Psoas muscle (tissue), 8 donors: ENCODE measurements around the gene TBRG1. TPM values are rescaled to one million over a fixed set of nuclear protein-coding genes. Genes with fewer than 3 reads are reported as not detected.

Experiments used
- ATAC-seq, 4 donors: fragments of 200-7000 bp; cut with Tn5 transposase; one replicate each; pipeline ENCODE4 v1.9.1; 2020; ENCODE audit warnings: moderate library complexity in 3 of 4, mild to moderate bottlenecking in 2 of 4
- DNase-seq, 2 donors: peaks; one replicate each; pipeline ENCODE4 v3.0.0-alpha.2; 2020
- H3K27ac ChIP-seq: fragments of 200-600 bp; one replicate; pipeline ENCODE4 v1.8.0; 2022
- H3K27me3 ChIP-seq, 3 donors: fragments of 200-600 bp in 1 of 3; one replicate each; pipeline versions ENCODE4 v1.6.1 to v1.8.0; 2013 to 2022; ENCODE audit warnings: low read length in 2 of 3, mild to moderate bottlenecking in 2 of 3, moderate library complexity in 1 of 3; ENCODE audit not compliant: insufficient read depth in 3 of 3
- H3K36me3 ChIP-seq, 2 donors: fragments of 200-600 bp in 1 of 2; one replicate each; pipeline versions ENCODE4 v1.6.1 to v1.8.0; 2013 to 2022; ENCODE audit warnings: low read depth in 1 of 2, mild to moderate bottlenecking in 1 of 2, moderate library complexity in 1 of 2; ENCODE audit not compliant: insufficient read depth in 1 of 2
- H3K4me1 ChIP-seq: fragments of 200-600 bp; one replicate; pipeline ENCODE4 v1.8.0; 2022
- H3K4me3 ChIP-seq: fragments of 200-600 bp; one replicate; pipeline ENCODE4 v1.8.0; 2022; ENCODE audit warnings: mild to moderate bottlenecking
- H3K9me3 ChIP-seq: fragments of 200-600 bp; one replicate; pipeline ENCODE4 v1.8.0; 2022
- WGBS, 3 donors: extraction: QIAGEN DNeasy Blood & Tissue Kit; methylation state at CpG; one replicate each; pipeline versions ENCODE4 v1.1.6 to v1.1.7; 2013; 5-methylcytosine and 5-hydroxymethylcytosine counted together
- intact Hi-C, 2 donors: fragments of 100-400 bp; cut with DNase I; formaldehyde crosslinking; loops; one replicate each; pipeline versions ENCODE4 v1.11.0 to v1.14.2; 2022
- polyA plus RNA-seq, 3 donors: library from polyadenylated mRNA; stranded (reverse); fragments of 200-250 nt; gene quantifications; one replicate each; pipeline ENCODE4 v1.2.3, GENCODE V29; 2013
- total RNA-seq, 4 donors: library from RNA; stranded (reverse); fragmentation: NEBNext Ultra II Directional in 2 of 4; extraction: Animal tissue kit (Norgen Biotek cat#: 25700) in 2 of 4; gene quantifications; one replicate each; pipeline versions ENCODE4 v1.2.1 to v1.2.4, GENCODE V29; 2021 to 2023
- TF ChIP-seq, protein P1 (sequence below): fragments of 200-600 bp; IDR thresholded peaks from one replicate; pipeline ENCODE4 v1.8.0; 2022; ENCODE audit warnings: antibody characterized with exemption
- donor health status: healthy with polysubstance abuse.
- donor health status: DM: no; HTN: no; CAD: no; lungs with moderate emphysema.
- donor health status: Bipolar disorder and iron deficiency.
- donor health status: healthy.
- donor health status: DM: yes; HTN: yes; CAD: no.
- donor health status: DM: no; HTN: no; CAD: no.
- donor health status: DM: no; HTN: no; CAD: no.
- donor health status: DM: yes; HTN: yes; CAD: no.

Gene TBRG1
- total and polyA plus RNA-seq, 7 donors: 24.2 to 99.3 (median 30.5) TPM

DNA sequence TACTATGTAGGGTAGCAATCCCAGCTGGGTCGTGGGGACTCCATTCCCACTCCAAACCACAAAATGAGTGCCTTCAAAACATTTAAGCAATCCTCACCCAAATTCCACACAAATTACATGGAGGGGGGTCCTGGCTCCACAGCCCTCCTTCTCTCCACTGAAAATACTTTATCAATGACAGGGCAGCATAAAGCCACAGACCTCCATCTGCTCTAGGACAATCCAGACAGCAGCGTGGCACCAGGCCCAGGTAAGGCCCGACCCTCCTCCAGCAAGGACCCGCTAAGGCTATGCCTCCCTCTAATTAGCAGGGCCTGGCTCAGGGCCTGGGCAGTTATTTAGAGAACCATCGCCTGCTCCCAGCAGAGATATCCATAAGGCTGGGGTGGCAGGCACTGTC lies 11.6 kb upstream of the TBRG1 start, which contains the start of gene PANX3:
Gene PANX3 (plus strand): TSS at position 365 of the 400 bp plus-strand sequence. CDS start 129 bp downstream, outside the sequence.
- Histone ChIP-seq H3K9me3 (no peaks in the 10 kb centered on the region), H3K27me3 (peaks cover 0 to 12% (median 0%) of the 10 kb centered on the region in 3 donors), H3K27ac (no peak within 1 kb of the TSS), H3K4me1 (no peaks in the 10 kb centered on the region), H3K36me3 (no peaks in the 10 kb centered on the region), H3K4me3 (no peak within 1 kb of the TSS)
- intact Hi-C loops: no loop called here
- DNase-seq: no peak
- WGBS, 3 donors: 60 to 71% (median 66%) methylated on average over 5 of the region's 5 CpGs
- ATAC-seq: no peak
- TF ChIP-seq, protein P1, sequence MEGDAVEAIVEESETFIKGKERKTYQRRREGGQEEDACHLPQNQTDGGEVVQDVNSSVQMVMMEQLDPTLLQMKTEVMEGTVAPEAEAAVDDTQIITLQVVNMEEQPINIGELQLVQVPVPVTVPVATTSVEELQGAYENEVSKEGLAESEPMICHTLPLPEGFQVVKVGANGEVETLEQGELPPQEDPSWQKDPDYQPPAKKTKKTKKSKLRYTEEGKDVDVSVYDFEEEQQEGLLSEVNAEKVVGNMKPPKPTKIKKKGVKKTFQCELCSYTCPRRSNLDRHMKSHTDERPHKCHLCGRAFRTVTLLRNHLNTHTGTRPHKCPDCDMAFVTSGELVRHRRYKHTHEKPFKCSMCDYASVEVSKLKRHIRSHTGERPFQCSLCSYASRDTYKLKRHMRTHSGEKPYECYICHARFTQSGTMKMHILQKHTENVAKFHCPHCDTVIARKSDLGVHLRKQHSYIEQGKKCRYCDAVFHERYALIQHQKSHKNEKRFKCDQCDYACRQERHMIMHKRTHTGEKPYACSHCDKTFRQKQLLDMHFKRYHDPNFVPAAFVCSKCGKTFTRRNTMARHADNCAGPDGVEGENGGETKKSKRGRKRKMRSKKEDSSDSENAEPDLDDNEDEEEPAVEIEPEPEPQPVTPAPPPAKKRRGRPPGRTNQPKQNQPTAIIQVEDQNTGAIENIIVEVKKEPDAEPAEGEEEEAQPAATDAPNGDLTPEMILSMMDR: no peak

DNA sequence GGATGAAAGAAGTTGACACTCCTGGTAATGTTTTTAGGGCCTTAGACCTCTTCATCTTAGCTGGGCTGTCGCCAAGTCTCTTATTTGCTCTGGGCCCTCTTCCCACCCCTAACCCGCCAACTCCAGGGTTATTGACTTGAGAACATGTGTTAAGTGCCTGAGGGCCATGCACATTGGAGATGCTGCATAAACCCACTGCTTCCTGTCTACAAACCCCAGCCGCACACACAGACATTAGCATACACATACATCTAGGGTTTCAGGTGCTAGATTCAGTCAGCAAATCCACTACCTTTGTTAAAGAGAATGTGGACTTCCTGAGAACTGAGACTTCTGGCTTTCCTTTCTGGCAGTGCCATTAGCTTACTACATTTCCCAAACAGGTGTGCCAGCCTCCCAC lies 10.6 kb upstream of the TBRG1 start:
- Histone ChIP-seq H3K27me3 (peaks cover 0 to 12% (median 0%) of the 10 kb centered on the region in 3 donors), H3K36me3 (no peaks in the 10 kb centered on the region), H3K4me1 (no peaks in the 10 kb centered on the region), H3K27ac (no peak overlapping the region), H3K9me3 (no peaks in the 10 kb centered on the region), H3K4me3 (no peak overlapping the region)
- TF ChIP-seq, protein P1: no peak
- ATAC-seq (no peak), DNase-seq (no peak)
- 64 to 82% (median 72%) methylated on average over 3 of the region's 3 CpGs for WGBS, 3 donors
- intact Hi-C loops: no loop called here

DNA sequence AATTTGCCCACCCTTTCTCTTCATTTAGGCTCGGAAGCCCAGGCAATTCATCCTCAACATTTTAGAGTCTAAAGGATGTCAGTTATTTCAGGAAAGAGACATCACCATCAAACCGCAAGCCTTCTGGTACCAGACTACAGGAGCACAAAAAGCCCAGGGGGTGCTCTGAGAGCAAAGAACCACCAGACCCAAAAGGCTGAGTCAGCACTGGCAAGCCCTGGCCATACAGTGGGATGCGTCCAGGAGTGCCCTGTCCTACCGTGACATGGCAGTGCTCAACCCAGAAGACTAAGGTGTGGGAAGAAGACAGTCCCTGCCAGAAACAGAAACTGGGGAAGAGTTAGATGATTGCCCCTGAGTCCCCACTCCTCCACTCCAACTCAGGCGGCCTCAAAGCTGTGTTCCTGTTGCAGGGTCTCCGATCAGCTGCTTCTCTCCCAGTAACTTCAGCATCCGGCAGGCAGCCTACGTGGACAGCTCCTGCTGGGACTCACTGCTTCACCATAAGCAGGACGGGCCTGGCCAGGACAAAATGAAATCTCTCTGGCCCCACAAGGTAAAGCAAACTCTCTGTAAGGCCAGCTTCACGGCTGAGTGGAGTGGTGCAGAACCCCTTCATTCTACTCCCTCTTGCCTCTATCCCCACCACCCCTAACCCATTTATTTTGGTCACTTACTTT lies 10.0 kb upstream of the TBRG1 start:
- H3K27ac ChIP-seq: no peak overlapping the region
- intact Hi-C loops: no loop called here
- H3K9me3 ChIP-seq: no peaks in the 10 kb centered on the region
- ATAC-seq (no peak), DNase-seq (no peak)
- H3K4me3 ChIP-seq: no peak overlapping the region
- WGBS, 3 donors: 47 to 56% (median 51%) methylated on average over 10 of the region's 10 CpGs
- no peaks in the 10 kb centered on the region for H3K36me3 ChIP-seq
- peaks cover 0 to 12% (median 0%) of the 10 kb centered on the region in 3 donors for H3K27me3 ChIP-seq
- no peaks in the 10 kb centered on the region for H3K4me1 ChIP-seq
- TF ChIP-seq, protein P1: no peak

DNA sequence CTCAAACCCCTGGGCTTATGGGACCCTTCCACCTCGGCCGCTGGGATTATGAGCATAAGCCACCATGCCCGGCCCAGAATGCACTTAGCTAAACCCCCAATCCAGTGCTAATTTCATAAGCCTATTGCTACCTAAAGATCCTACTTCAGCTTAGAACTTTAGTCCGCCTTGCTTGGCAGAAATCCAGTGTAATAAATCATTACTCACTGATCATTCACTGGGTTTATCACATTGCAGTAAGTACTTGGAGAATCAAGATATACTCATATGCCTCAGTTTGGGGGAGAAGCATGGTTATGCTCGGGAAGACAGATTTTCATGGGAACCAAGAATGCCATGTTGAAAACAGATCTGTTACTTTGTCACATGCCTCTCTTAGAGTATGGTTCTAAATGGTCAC lies 3.8 kb upstream of the TBRG1 start:
- Histone ChIP-seq H3K9me3 (no peaks in the 10 kb centered on the region), H3K4me3 (no peak overlapping the region), H3K27ac (no peak overlapping the region), H3K36me3 (no peaks in the 10 kb centered on the region), H3K27me3 (peaks cover 0 to 12% (median 0%) of the 10 kb centered on the region in 3 donors), H3K4me1 (peaks cover 5% of the 10 kb centered on the region)
- TF ChIP-seq, protein P1: no peak
- no peak for DNase-seq
- ATAC-seq: no peak
- intact Hi-C loops: no loop called here
- WGBS, 3 donors: 60 to 66% (median 60%) methylated on average over 5 of the region's 5 CpGs
